ENCODE data around the gene GRID1. TPM values are rescaled to one million over a fixed set of nuclear protein-coding genes. Genes with fewer than 3 reads are reported as not detected.

GRID1 gene
- total RNA-seq, 1 donor from 2014 or later = 3.0 TPM

DNA sequence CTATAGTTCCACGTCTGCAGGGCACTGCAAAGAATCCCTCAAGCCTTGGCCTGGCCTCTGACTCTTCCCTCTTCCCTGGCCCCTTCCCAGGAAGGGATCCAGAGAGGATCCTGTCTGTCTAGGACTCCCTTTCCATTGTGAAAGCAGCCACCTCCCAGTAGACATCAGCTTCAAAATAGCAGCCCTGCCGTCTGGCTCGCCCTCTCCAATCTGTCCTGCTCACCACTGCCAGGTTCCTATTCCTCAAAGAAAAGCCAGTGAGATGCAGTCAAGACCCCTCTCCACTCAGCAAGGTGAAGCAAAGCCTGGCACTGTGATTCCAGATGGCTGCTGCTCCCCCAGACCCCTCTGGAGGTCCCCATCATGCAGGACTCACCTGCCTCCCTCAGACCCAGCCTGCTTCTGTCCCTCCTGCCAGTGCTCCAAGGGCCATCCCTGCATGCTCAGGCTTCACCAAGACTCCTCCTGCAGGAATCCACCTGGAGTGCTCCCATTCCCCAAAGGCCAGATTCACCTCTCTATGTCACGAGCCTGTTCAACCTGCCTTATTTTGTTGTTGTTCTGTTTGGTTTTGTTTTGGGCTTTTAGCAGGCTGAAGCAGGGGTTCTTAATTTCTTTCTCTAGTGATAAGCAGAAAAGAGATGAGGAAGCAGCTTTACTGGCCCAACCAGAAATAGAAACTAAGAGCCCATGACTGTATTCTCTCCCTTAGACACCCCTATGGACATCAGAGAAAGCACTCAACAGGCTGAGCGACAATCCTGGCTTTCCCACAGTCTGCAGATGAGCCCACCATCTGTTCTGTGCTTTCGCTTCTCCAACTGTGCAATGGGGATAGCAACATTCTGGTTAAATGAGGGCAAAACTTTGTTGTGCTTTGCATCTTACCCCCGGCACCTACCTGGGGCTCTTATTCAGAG lies 305.1 kb downstream of the GRID1 start:
- intact Hi-C loops (cut with DNase I) = no loop called here
- DNase-seq (ENCODE audit: low spot score) = peak; percentile 46

DNA sequence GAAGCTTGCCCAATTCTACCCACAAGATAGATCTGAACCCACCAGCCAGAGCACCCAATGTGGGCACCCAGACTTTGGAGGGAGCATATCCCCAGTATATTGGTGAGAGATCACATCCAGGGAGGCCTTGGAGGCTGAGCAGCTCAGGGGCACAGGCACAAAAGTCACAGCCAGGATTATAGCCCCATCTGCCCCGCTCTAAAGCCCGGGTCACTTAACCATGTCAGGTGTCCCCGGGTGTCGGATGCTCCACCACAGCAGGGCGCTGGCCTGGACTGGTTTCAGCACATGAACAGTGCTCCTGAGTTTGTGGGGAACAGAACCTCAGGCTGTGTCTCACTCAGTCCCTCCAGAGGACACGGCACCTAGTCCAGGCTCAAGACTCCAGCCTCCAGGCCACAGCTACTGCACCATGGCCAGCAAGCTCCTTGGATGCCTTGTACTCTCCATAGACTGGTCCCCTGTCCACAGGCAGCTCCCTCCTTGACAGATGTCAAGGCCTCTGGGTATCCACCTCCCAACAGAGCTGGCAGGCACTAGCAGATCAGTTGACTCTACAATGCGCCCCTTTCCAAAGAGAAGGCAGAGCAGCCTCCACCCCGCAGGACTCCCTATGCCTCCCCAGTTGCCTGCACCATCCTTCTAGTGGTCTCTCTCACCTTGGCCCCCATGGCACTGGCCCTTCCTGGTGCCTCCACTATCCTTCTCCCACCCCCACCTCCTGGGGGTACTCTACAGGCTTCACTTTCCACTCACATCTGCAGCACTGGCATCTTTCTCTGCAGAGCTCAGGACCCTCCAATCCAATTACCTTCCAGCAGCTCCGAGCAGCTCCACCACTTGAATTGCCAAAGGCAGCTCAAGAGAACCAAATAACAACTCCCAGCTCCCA lies 306.0 kb downstream of the GRID1 start:
- peak; percentile 66 for DNase-seq (ENCODE audit: low spot score)
- intact Hi-C loops (cut with DNase I) = no loop called here

DNA sequence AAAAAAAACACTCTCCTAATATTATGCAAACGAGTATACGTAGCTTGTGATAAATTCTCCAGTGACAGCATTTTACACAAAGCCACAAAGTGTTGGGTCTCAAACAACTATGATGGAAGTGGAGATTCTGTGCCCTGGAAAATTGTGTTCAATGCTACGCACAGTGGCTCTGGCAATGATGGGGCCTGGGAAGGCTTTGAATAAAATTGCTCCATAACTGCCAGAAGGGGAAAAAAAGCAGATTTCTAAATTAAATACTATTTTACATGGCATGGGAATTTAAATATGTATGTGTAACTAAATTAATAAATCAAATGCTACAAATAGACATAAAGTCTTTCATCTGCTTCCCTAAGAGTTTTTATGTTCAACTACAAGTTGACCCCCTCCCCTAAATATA lies 306.7 kb downstream of the GRID1 start:
- intact Hi-C loops (cut with DNase I) = no loop called here
- DNase-seq (ENCODE audit: low spot score) = no peak

DNA sequence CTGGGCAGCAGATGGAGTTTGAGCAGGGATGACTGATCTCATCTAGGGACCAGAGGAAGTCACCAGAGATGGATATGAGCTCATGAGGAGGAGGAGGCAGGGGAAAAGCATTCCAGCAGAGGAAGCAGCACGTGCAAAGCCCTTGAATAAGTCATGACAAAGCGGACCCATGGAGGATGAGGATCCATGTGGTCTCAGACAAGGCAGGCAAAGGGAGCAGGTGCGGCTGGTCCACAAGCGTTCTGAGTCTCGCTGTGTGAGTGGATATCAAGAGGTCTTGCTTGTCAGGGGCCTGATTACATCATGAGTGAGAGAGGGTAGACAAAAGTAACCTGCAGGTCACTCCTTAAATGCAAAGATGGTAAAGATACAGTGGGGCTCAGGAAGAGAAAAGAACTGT lies 307.6 kb downstream of the GRID1 start:
- peak; percentile 71 for DNase-seq (ENCODE audit: low spot score)
- intact Hi-C loops (cut with DNase I) = no loop called here

DNA sequence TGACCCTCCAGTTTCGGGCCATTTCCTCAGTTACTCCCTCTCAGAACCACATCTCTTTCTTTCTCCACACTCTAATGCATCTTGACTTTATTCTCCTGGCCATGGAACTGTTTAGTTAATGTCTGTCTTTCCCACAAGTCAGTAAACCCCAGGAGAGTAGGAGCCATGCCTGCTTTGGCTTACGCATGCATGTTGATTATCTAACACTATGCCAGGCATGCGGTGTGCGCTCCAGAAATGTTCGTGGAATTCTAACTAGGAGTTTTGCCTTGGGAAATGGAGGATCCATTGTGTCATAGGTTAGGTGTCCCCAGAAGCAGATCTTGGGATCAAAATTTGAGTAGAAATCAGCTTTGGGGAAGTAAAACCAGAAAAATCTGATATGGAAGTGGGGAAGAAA lies 308.9 kb downstream of the GRID1 start:
- DNase-seq (ENCODE audit: low spot score) = peak; percentile 39
- intact Hi-C loops (cut with DNase I) = no loop called here

DNA sequence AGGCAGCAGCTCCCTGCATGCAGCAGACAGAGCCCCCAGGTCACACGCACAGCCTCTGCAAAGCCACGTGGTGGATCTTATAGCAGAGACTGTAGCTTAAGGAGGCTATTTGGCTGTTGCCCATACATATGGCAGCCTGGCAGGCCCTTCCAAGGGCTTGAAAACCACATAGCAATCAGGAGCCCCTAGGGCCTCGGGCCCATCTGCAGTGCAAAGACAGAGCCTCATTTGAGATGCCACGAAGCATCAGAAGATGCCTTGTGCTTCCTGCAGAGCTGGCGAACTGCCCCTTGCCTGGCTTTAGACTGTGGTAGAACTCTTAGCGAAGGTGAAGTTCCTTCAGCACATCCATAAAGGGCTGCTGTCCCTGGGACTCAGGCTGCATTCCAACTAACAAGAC lies 309.9 kb downstream of the GRID1 start:
- peak; percentile 36 for DNase-seq (ENCODE audit: low spot score)
- intact Hi-C loops (cut with DNase I) = no loop called here

DNA sequence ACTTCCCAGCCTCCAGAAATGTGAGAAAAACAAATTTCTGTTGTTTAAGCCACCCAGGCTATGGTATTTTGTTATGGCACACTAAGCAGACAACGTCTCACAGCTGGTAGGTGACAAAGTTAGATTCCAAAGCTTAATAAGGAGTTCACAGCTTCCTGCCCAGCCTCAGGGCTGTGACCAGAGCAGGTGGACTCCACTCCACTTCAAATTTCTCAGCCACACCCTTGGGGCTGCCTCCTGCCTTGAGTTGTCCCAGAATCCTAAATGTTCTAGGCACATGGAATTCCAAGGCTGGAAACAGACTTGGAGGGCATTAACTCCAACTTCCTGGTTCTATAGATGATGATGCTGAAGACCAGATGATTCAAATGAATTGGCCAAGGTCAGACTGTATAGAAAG lies 310.7 kb downstream of the GRID1 start:
- intact Hi-C loops (cut with DNase I) = no loop called here
- DNase-seq (ENCODE audit: low spot score) = no peak

DNA sequence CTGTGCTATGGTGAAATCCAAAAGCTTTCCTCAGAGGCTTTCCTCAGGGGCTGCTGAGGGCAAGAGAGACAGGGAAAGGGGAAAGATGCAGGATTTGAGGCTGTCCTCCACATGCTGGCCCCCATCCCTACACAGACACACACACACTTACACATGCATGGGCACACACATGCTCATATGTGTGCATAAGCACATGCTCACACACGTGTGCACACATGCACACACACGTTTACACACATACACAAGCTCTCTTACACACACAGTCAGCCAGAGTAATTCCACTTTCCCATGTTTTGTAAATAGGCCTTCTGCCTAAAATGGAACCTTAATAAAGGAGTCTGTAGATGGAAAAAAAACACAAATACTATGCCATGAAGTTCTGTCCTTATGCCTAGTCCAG lies 312.9 kb downstream of the GRID1 start:
- intact Hi-C loops (cut with DNase I) = no loop called here
- no peak for DNase-seq (ENCODE audit: low spot score)

DNA sequence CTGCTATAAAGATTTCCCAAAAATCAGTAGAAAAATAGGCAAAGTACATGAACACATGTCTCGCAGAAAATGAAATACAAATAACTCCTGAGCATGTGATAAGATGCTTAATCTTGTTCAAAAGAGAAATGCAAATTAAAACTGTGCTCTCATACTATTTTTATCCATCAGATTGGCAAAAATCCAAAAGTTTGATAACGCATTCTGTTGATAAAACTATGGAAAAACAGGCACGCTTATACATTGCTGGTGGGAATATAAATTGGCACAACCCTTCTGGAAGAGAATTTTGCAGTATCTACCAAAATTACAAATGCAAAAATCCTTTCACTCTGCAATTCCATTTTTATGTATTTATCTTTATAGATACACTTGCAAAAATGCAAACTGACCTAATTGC lies 315.0 kb downstream of the GRID1 start:
- intact Hi-C loops (cut with DNase I) = no loop called here
- DNase-seq (ENCODE audit: low spot score) = no peak

DNA sequence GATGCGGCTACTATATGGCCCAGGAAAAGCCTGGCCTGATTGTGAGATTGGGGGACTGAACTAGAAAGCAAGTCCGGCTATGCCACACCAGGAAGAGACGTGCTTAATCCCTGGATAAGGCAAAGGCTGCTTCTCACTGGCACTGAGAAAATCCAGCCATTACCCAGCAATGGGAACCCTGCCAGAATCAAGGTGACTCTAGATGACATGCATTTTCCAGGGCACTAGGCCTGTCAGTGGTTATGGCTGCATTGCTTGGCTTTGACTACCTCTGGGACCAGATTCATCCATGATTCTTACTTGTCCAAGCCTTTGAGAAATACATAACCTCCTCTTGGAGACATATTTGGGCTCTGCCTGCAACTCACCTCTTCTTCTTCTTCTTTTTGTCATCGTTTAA lies 317.2 kb downstream of the GRID1 start:
- peak; percentile 47 for DNase-seq (ENCODE audit: low spot score)
- intact Hi-C loops (cut with DNase I) = no loop called here

DNA sequence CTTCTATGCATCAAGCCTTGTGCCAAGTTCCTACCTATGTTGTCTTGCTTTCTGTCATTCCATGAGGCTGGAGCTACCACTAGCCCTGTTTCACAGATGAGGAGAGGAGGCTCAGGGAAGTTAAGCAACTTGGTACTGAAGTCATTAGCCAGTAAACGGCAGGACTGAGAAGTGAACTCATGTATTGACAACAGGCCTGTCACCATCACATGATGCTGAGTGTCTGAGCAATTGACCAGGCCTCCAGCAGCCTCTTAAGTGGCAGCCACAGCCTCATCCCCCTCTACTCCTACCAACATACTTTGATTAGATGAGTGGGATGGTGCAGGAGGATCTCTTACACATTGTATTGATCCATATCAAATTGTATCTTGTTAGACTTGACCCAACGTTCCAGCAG lies 317.6 kb downstream of the GRID1 start:
- intact Hi-C loops (cut with DNase I) = no loop called here

DNA sequence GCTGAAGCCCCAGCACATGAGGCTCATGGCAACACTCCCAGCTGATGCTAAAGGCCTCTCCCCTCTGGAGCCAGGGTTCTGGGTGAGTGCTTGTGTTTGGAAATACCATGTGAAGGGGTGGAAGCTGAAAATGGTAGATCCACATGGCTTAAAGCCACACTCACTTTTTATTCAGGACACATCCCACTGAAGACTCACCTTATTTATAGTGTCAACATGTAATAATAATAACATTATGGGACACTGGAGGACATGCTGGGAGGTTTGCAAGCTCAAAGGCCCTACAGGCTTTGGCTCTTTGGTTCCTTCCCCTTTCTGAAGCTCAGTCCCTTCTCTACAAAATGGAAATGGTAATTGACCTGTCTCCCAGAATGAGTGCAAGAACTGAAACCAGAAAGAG lies 318.0 kb downstream of the GRID1 start:
- peak; percentile 10 for DNase-seq (ENCODE audit: low spot score)
- intact Hi-C loops (cut with DNase I) = no loop called here

More for the DNA sequence above, 317.6 kb downstream of the GRID1 start:
- peak; percentile 19 for DNase-seq (ENCODE audit: low spot score)

DNA sequence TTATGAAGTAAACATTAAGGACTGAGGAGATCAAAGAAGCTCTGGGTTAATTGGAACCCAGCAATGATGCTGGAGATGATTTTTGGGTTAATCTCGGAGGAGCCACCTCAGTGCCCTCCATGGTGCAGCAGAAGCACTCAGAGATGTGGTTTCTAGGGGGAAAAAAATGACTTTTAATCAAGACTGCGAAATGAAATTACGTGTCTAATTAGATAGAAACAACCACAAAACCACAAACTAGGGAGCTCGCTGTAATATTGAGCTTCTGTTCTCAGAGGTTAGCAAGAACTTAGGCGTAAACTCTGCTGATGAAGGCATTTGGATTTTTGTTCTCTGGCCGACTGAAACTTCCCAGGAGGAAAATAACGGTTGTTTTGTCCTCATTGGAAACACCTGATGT lies 319.0 kb downstream of the GRID1 start:
- intact Hi-C loops (cut with DNase I) = no loop called here
- DNase-seq (ENCODE audit: low spot score) = no peak

DNA sequence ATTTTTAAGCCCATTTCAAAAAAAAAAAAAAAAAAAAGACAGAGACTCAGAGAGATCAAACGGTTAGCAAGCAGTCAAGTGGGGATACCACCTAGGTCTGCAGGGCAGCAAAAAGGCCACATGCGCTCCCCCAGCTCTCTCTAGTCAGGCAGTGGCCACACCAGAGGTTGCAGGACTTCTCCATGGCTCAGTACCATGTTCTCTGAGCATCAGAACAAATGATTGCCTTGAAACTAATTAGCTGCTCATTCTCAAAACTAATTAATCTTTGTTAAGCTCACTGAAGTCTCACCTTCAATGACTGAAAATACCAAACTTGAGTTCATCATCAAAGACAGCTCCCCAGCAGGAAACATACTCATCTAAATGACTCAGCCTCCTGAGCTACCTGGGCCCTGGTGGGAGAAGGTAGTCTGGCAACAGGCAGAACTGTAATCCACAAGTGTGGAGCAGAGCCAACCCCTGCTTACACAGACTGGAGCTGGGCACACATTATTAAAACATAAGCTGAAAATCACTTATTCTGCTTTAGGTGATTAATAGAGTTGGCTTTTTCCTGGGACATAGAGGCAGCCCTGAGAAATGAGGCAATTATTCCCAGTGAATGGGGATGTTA lies 319.6 kb downstream of the GRID1 start:
- intact Hi-C loops (cut with DNase I) = no loop called here

DNA sequence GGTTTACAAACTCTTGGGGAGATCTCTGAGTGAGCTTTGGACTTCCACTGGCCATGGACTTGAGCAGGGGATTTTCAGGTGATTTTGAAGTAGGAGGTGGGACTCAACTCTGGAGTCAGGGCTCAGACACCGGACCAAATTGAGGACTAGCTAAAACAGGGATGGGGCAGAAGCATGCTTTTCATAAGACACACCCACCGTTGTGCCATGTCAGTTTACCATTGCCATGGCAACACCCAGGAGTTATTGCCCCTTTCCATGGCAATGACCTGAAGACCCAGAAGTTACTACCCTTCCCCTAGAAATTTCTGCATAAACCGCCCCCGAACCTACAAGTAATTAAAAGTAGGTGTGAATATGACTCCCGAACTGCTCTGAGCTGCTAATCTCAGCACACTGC lies 320.7 kb downstream of the GRID1 start:
- intact Hi-C loops (cut with DNase I) = no loop called here
- peak; percentile 63 for DNase-seq (ENCODE audit: low spot score)

More for the DNA sequence above, 319.6 kb downstream of the GRID1 start:
- DNase-seq (ENCODE audit: low spot score) = no peak

DNA sequence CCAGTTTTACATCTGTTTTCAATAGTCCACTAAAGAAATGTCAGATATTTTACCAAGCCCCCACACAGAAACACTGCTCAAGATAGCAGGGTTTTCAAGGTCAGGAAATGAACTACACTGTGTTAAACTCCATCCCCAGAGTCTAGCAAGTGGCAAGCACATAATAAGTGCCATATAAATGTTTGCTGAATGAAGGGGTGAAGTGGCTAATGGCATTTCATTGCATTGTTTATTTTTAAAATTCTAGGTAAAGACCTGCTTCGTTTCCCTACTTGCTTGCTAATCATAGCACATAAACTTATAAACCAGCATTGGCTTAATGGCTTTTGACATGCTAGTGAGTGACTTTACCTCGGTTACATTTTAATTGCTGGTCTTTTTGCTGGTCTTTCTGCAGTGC lies 322.6 kb downstream of the GRID1 start:
- intact Hi-C loops (cut with DNase I) = no loop called here
- DNase-seq (ENCODE audit: low spot score) = no peak

DNA sequence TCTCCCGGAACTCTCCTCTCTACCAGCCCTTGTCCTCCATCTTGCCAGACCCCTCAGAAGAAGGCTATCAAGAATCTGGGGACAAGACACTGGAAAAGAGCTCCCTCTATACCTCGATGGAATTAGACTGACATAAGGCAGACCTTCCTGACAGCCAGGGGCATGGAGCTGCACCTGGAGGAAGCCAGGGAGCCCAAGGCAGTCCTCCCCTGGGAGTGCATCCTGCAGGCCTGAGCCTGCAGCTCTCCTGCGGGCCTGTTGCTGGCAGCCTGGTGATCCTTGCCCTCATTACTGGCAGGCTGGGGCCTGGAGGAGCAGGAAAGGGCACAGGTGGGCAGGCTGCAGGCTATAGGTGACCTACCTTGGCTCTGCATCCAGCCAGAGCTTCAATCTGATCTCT lies 323.4 kb downstream of the GRID1 start:
- intact Hi-C loops (cut with DNase I) = no loop called here
- peak; percentile 58 for DNase-seq (ENCODE audit: low spot score)

DNA sequence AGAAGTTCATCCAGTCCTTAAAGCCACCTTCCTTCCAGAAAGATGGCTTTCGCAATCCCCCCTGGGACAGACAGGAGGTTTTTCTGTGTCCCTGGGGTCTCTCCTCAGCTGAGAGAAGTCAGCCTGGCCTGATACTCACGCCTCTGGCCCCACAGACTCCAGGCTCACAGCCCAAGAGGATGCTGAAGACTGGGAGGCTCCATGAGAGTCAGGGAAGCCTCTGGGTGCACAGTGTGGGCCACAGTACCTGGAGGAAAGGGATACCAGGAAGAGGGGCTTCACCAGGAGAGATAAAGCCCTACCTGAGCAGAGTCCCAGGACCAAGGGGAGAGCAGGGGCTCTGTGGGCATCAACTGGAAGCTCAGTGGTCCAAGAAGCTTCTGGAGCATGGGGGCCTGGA lies 324.4 kb downstream of the GRID1 start:
- peak; percentile 31 for DNase-seq (ENCODE audit: low spot score)
- intact Hi-C loops (cut with DNase I) = no loop called here

DNA sequence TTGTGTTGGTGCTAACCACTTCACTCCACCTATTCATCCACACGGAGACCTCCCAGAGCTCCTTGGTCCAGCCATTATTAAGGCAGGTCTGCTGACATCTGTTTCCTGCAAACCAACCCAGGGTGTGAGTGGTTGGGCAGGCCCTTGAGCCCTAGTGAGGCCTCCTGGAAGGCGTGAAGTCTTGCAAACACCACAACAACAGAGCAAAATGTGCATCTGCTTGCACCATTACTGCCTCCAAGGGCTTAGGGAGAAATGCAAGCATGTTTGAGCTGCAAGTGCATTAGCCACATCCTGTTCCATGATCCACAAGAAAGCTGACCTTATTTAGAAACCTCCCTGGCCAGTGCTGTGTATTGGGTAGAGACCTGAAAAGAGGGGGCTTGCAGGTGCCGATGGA lies 325.5 kb downstream of the GRID1 start:
- intact Hi-C loops (cut with DNase I) = no loop called here
- DNase-seq (ENCODE audit: low spot score) = peak; percentile 70

DNA sequence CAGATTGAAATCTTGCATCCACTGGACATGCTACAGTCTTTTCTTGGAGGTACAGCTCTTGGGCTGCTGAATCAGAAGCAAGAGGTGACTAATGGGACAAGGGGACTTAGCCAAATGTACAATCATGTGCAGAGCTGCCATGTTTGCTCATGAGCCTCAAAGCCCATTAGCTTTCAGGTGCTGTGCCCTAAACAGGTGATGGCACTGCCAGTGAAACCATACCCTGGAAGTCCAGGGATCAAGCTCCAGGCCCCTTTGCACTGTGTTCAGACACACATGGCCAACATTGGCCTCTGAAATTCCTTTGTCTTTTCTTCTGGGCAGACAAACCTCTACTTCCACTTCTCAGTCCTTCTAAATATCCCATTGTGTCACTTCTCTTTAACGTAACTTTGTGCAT lies 328.2 kb downstream of the GRID1 start:
- intact Hi-C loops (cut with DNase I) = no loop called here
- peak; percentile 24 for DNase-seq (ENCODE audit: low spot score)
